Measurements from ENCODE around the gene GATD1. TPM values are rescaled to one million over a fixed set of nuclear protein-coding genes. Genes with fewer than 3 reads are reported as not detected.

GATD1 gene
- total RNA-seq, 1 experiment from 2014 or later: 88.7 TPM

GRCh38 chr11:727859-728748, 49.2 kb downstream of the GATD1 start (continued):
- TF ChIP-seq FOSL1 (IDR thresholded peaks at IDR 0.05; ENCODE audit: low read depth) (no peak; the same call in 1 of the 2 replicates), JUND (IDR thresholded peaks at IDR 0.05) (no peak), RAD21 (IDR thresholded peaks at IDR 0.05; ENCODE audit: low read depth) (peak; percentile 94), SIN3A (IDR thresholded peaks at IDR 0.05; ENCODE audit: low read depth) (no peak), EGR1 (IDR thresholded peaks at IDR 0.05; ENCODE audit: low read depth) (peak; percentile 98), EZH2phosphoT487 (IDR thresholded peaks at IDR 0.05; ENCODE audit: borderline replicate concordance) (no peak), POLR2A (IDR thresholded peaks at IDR 0.05; ENCODE audit: borderline replicate concordance, extremely low read depth, insufficient read depth, insufficient read length) (no peak)

- Histone ChIP-seq H3K9me2 (ENCODE audit: insufficient read depth) (no peaks in the 10 kb centered on the region), H3K36me3 (ENCODE audit: control insufficient read depth in 1 of 2, insufficient read depth in 2 of 2, low read length in 2 of 2) (peaks cover 0 to 11% of the 10 kb centered on the region in 2 experiments; a peak in 1 of 4 replicates), H3K9me3 (ENCODE audit: control insufficient read depth in 1 of 2, insufficient read depth in 1 of 2, low read depth in 1 of 2, low read length in 2 of 2) (no peaks in the 10 kb centered on the region), H3K9ac (ENCODE audit: low read length) (peak overlapping the region; percentile 61), H3K27ac (ENCODE audit: low read depth, low read length) (peak overlapping the region; percentile 70), H3K4me1 (ENCODE audit: control insufficient read depth in 1 of 2, insufficient read depth in 2 of 2, low read length in 2 of 2) (peaks cover 7 to 24% of the 10 kb centered on the region in 2 experiments; a peak in 3 of 4 replicates), H3K27me3 (ENCODE audit: insufficient read depth, low read length) (no peaks in the 10 kb centered on the region), H4K20me1 (ENCODE audit: insufficient read depth) (no peaks in the 10 kb centered on the region), H3K4me3 (replicated peaks in 1 of 2; ENCODE audit: low read depth in 1 of 2, low read length in 2 of 2) (0 out of 4 replicates have a peak overlapping the region, but pooled peaks of 1 of the 2 experiments have one; percentile 14), H2AFZ (ENCODE audit: low read depth, low read length, poor library complexity, severe bottlenecking) (no peak overlapping the region), H3K79me2 (ENCODE audit: insufficient read depth, low read length) (no peaks in the 10 kb centered on the region), H3K4me2 (ENCODE audit: low read length) (peak overlapping the region; percentile 78)
- RAD21 ChIA-PET (ENCODE audit: low non-redundant PET in 1 of 2, low total read pairs in 2 of 2, uncharacterized antibody in 2 of 2, unreplicated experiment in 2 of 2): interaction anchor here in 1 of 2 experiments (0.6 kb wide), 1 partner anchor 171 kb away, joined by 3 read pairs; no protein-coding TSS in a partner anchor
- ATAC-seq (no peak; the same call in 1 of the 2 replicates), DNase-seq (ENCODE audit: low read depth, low spot score) (no peak)
- CTCF ChIA-PET: interaction anchor here (0.7 to 2.1 kb wide), 8 partner anchors 10 to 36 kb away, joined by 3 to 10 read pairs (median 6); partner anchors contain the start of genes DEAF1, EPS8L2, TALDO1 and TMEM80
- intact Hi-C loops (cut with micrococcal nuclease): no loop called here
- POLR2A ChIA-PET: interaction anchor here (1.2 kb wide), 1 partner anchor 36 kb away, joined by 3 read pairs; no protein-coding TSS in a partner anchor
- BruUV-seq (replicated peaks): TSS peak; percentile 76
- TF ChIP-seq EZH2phosphoT487 (IDR thresholded peaks at IDR 0.05; ENCODE audit: borderline replicate concordance) (no peak), ATF3 (IDR thresholded peaks at IDR 0.05) (no peak), CTCF (IDR thresholded peaks at IDR 0.05 in 2 of 3, conservative IDR thresholded peaks at IDR 0.05 in 1 of 3; ENCODE audit: borderline replicate concordance in 1 of 3, insufficient read depth in 1 of 3, low read depth in 2 of 3, low read length in 2 of 3) (no peak), EZH2 (IDR thresholded peaks at IDR 0.05) (no peak), CBX3 (IDR thresholded peaks at IDR 0.05; ENCODE audit: low read depth) (no peak), SRF (IDR thresholded peaks at IDR 0.05; ENCODE audit: low read depth) (no peak), SIN3A (IDR thresholded peaks at IDR 0.05; ENCODE audit: low read depth) (no peak), RAD21 (IDR thresholded peaks at IDR 0.05; ENCODE audit: low read depth) (no peak), CEBPB (IDR thresholded peaks at IDR 0.05; ENCODE audit: low read depth) (no peak), EGR1 (IDR thresholded peaks at IDR 0.05; ENCODE audit: low read depth) (no peak), TCF7L2 (IDR thresholded peaks at IDR 0.05; ENCODE audit: borderline replicate concordance, extremely low read depth, insufficient read depth, insufficient read length) (no peak), SP1 (IDR thresholded peaks at IDR 0.05; ENCODE audit: low read depth) (no peak), ZBTB33 (IDR thresholded peaks at IDR 0.05; ENCODE audit: extremely low read depth, insufficient replicate concordance, low read length) (no peak), YY1 (IDR thresholded peaks at IDR 0.05; ENCODE audit: extremely low read depth, insufficient replicate concordance, low read depth, low read length) (no peak), JUND (IDR thresholded peaks at IDR 0.05) (no peak), ZNF274 (IDR thresholded peaks at IDR 0.05; ENCODE audit: low read depth, low read length) (no peak), MAX (IDR thresholded peaks at IDR 0.05) (no peak), POLR2AphosphoS5 (IDR thresholded peaks at IDR 0.05; ENCODE audit: low read depth, low read length) (no peak)
These were observed 50.0 kb downstream of the GATD1 start for GRCh38 chr11:727281-727701.
